Caco-2 (cell line): Measurements from ENCODE around the gene NFATC2. TPM values are rescaled to one million over a fixed set of nuclear protein-coding genes. Genes with fewer than 3 reads are reported as not detected.

ENCODE experiments used
- microRNA-seq: library from miRNA; unstranded; fragments of <30 nt; microRNA quantifications from one replicate; pipeline ENCODE4 v1.2.0, GENCODE V29; 2022
- total RNA-seq: library from RNA; stranded (reverse); gene quantifications from 2 replicates; pipeline ENCODE4 v1.2.3, GENCODE V29; 2022

The NFATC2 gene
- total RNA-seq, 1 experiment from 2014 or later, result 20.8 TPM

Small RNA genes lying within 50 kb of the gene (microRNA-seq; reads per million reads assigned to microRNA genes)
- 4.8 reads per million, percentile 33 among the genes with 10 or more reads in this experiment for gene MIR3194

Other genes with a start within 250 kb of the NFATC2 start
- 102 and 104 TPM in 2 replicates for gene ATP9A, start 225.7 kb upstream of the NFATC2 start, total RNA-seq